Naive thymus-derived CD4-positive, alpha-beta T cell (primary cell): ENCODE measurements around the gene DPYSL4. TPM values are rescaled to one million over a fixed set of nuclear protein-coding genes. Genes with fewer than 3 reads are reported as not detected.
A peak's percentile ranks its signal among the peaks of the same experiment; 100 is the strongest.

Experiments used
- ATAC-seq: fragments of 150-1000 bp; cut with Tn5 transposase; 2 replicates; pipeline ENCODE4 v1.10.0; 2021; ENCODE audit warnings: mild to moderate bottlenecking, moderate library complexity
- CTCF ChIA-PET: fragments of 350-600 bp; sonication (Branson Sonifier 250); formaldehyde crosslinking; loops from one replicate; lab custom pipeline; 2021; ENCODE audit warnings: antibody characterized with exemption; lab: Charles Lee
- POLR2A ChIA-PET: fragments of 350-600 bp; sonication (Branson Sonifier 250); formaldehyde crosslinking; loops from one replicate; lab custom pipeline; 2021; ENCODE audit warnings: antibody characterized with exemption, inconsistent platforms; lab: Charles Lee
- DNase-seq, 9 donors: peaks; one replicate each; pipeline versions ENCODE4 v3.0.0 to v3.0.0-alpha.2; 2020 to 2022; ENCODE audit warnings: mixed read lengths in 1 of 9
- H3K27ac ChIP-seq: one replicate; pipeline ENCODE4 v1.7.0; 2013; ENCODE audit warnings: mild to moderate bottlenecking, low read depth, low read length, moderate library complexity
- H3K27me3 ChIP-seq, 2 donors: one replicate each; pipeline ENCODE4 v1.7.0; 2013; ENCODE audit warnings: low read length in 2 of 2, mild to moderate bottlenecking in 2 of 2, moderate library complexity in 2 of 2; ENCODE audit not compliant: control insufficient read depth in 2 of 2, insufficient read depth in 2 of 2
- H3K36me3 ChIP-seq, 3 experiments: 1 replicate in 2 of 3; 2 replicates in 1 of 3; pipeline ENCODE4 v1.7.0; 2013; ENCODE audit warnings: low read length in 3 of 3, mild to moderate bottlenecking in 3 of 3, moderate library complexity in 1 of 3; ENCODE audit not compliant: insufficient read depth in 3 of 3, control insufficient read depth in 2 of 3
- H3K4me1 ChIP-seq, 2 donors: one replicate each; pipeline ENCODE4 v1.7.0; 2013; ENCODE audit warnings: low read length in 2 of 2, mild to moderate bottlenecking in 2 of 2, moderate library complexity in 1 of 2; ENCODE audit not compliant: control insufficient read depth in 2 of 2, insufficient read depth in 2 of 2
- H3K4me3 ChIP-seq: 2 replicates; pipeline ENCODE4 v1.7.0; 2013; ENCODE audit warnings: mild to moderate bottlenecking, low read length
- H3K9me3 ChIP-seq, 3 experiments: 1 replicate in 2 of 3; 2 replicates in 1 of 3; pipeline ENCODE4 v1.7.0; 2013; ENCODE audit warnings: low read length in 3 of 3; ENCODE audit not compliant: control insufficient read depth in 2 of 3
- H3K27ac Mint-ChIP-seq, 9 donors: one replicate each; pipeline ENCODE4 v1.8.0; 2020 to 2022; ENCODE audit warnings: mixed read lengths in 9 of 9, mild to moderate bottlenecking in 8 of 9, moderate library complexity in 5 of 9, inconsistent platforms in 2 of 9
- H3K27me3 Mint-ChIP-seq, 5 donors: one replicate each; pipeline ENCODE4 v1.8.0; 2021 to 2022; ENCODE audit warnings: mixed read lengths in 5 of 5, mild to moderate bottlenecking in 1 of 5
- H3K36me3 Mint-ChIP-seq, 5 donors: one replicate each; pipeline ENCODE4 v1.8.0; 2020 to 2022; ENCODE audit warnings: mixed read lengths in 5 of 5, mild to moderate bottlenecking in 3 of 5, inconsistent platforms in 1 of 5
- H3K4me1 Mint-ChIP-seq, 7 donors: one replicate each; pipeline ENCODE4 v1.8.0; 2020 to 2022; ENCODE audit warnings: mixed read lengths in 7 of 7, mild to moderate bottlenecking in 3 of 7, inconsistent platforms in 1 of 7
- H3K4me3 Mint-ChIP-seq, 10 donors: one replicate each; pipeline ENCODE4 v1.8.0; 2020 to 2022; ENCODE audit warnings: mild to moderate bottlenecking in 10 of 10, mixed read lengths in 10 of 10, moderate library complexity in 6 of 10, inconsistent platforms in 2 of 10
- H3K9me3 Mint-ChIP-seq, 11 donors: one replicate each; pipeline ENCODE4 v1.8.0; 2020 to 2022; ENCODE audit warnings: mixed read lengths in 11 of 11, mild to moderate bottlenecking in 4 of 11, inconsistent platforms in 1 of 11, moderate library complexity in 1 of 11
- intact Hi-C, 2 donors: fragments of 100-400 bp; cut with micrococcal nuclease; formaldehyde crosslinking; loops; one replicate each; pipeline ENCODE4 v1.15.1; 2023
- polyA plus RNA-seq, 2 donors: library from polyadenylated mRNA; unstranded; fragments of 300-500 nt; fragmentation: Illumina TruSeq; gene quantifications; one replicate each; pipeline ENCODE4 v1.2.3, GENCODE V29; 2021
- total RNA-seq, 6 experiments: library from RNA in 5 of 6; stranded (reverse) in 5 of 6; gene quantifications; 1 replicate in 5 of 6; 2 replicates in 1 of 6; pipeline ENCODE4 v1.2.3 and lab custom pipeline; 2021 to 2026

DPYSL4 gene
- total and polyA plus RNA-seq, 7 experiments from 2014 or later = 0.35 to 60.0 (median 9.4) TPM

DNA sequence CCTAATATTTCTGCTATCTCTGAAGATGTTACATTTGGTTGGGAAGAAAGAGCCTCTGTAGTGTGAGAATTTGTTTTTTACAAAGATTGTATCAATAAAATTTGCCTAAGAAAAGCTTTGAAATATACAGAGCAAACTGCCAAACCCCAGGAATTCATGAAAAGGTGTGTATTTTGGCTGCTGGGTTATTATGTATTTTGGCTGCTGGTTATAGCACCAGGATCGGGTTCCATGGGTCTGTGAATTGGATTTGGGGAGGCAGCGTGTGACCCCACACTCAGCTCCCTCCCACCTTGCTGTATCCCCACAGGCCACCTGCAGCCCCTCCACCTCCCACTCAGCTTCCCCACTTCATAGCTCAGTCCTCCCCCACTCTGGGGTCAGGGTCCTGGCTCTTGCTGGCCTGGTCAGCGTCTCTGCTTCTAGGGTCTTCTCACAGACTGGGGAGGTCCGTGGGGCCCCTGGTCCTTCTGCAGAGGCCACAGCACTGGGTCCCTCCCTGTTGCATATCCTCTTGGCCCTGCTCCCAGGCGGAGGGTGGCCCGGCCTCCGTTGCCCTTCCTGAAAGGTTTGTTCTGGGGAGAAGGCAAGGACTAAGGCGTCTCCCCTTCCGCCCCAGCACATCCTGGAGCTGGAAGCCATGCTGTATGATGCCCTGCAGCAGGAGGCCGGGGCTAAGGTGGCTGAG lies 24.0 kb upstream of the DPYSL4 start:
- peak overlapping the region; percentile 81 to 99 (median 98) for H3K27ac Mint-ChIP-seq
- no peaks in the 10 kb centered on the region for H3K9me3 ChIP-seq
- no peak for ATAC-seq
- peaks cover 0 to 3% (median 0%) of the 10 kb centered on the region in 5 donors for H3K36me3 Mint-ChIP-seq
- POLR2A ChIA-PET = interaction anchor here (1.2 kb wide), 1 partner anchor 22 kb away, joined by 5 read pairs; no protein-coding TSS in a partner anchor
- H3K4me3 ChIP-seq = no peak overlapping the region
- no peak for DNase-seq
- peaks cover 0 to 11% (median 0%) of the 10 kb centered on the region in 11 donors for H3K9me3 Mint-ChIP-seq
- peak overlapping the region; percentile 25 to 90 (median 71) for H3K4me3 Mint-ChIP-seq
- no peaks in the 10 kb centered on the region for H3K27me3 ChIP-seq
- intact Hi-C loops = loop anchor here (1.0 to 5.0 kb wide), 5 partner anchors 23 to 375 kb away; partner anchors contain the start of gene INPP5A (in 2 of the 2)
- CTCF ChIA-PET = no interaction called here
- no peaks in the 10 kb centered on the region for H3K27me3 Mint-ChIP-seq
- peaks cover 23 to 36% of the 10 kb centered on the region in 2 donors for H3K4me1 ChIP-seq
- H3K4me1 Mint-ChIP-seq = peaks cover 20 to 60% (median 49%) of the 10 kb centered on the region in 7 donors
- H3K36me3 ChIP-seq = no peaks in the 10 kb centered on the region
- peak overlapping the region; percentile 80 for H3K27ac ChIP-seq

DNA sequence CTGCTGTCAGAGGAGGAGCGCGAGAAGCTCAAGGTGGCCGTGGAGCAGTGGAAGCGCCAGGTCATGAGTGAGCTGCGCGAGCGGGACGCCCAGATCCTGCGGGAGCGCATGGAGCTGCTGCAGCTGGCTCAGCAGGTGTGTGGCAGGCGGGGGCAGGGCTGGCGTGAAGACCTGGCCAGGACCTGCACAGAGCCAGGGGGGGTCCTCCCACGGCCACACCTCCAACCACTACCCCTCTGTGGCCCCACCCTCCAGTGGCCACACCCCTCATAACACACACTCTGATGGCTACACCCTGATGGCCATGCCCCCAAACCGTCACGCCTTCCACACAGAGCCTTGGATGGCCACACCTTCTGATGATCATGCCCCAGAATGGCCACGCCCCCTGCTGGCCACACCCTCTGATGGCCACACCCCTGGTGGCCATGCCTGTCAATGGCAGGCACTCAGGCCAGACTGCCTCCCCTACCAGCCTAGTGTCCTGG lies 23.4 kb upstream of the DPYSL4 start:
- Mint-ChIP-seq H3K27ac (peak overlapping the region in 8 of 9 donors; percentile 28 to 86 (median 73)), H3K4me1 (peaks cover 16 to 54% (median 43%) of the 10 kb centered on the region in 7 donors), H3K36me3 (peaks cover 0 to 3% (median 0%) of the 10 kb centered on the region in 5 donors), H3K27me3 (no peaks in the 10 kb centered on the region), H3K4me3 (peak overlapping the region in 2 of 10 donors; percentile 30 to 64), H3K9me3 (peaks cover 0 to 11% (median 0%) of the 10 kb centered on the region in 11 donors)
- Histone ChIP-seq H3K27ac (peak overlapping the region; percentile 80), H3K9me3 (no peaks in the 10 kb centered on the region), H3K4me3 (no peak overlapping the region), H3K36me3 (no peaks in the 10 kb centered on the region), H3K27me3 (no peaks in the 10 kb centered on the region), H3K4me1 (peaks cover 23 to 33% of the 10 kb centered on the region in 2 donors)
- ChIA-PET POLR2A (no interaction called here), CTCF (no interaction called here)
- peak in 4 of 9 donors; percentile 25 to 70 (median 43) for DNase-seq
- peak; percentile 55 for ATAC-seq
- intact Hi-C loops = loop anchor here in 1 of 2 donors (2.0 to 5.0 kb wide), 2 partner anchors 167 to 374 kb away; partner anchors contain the start of gene INPP5A

DNA sequence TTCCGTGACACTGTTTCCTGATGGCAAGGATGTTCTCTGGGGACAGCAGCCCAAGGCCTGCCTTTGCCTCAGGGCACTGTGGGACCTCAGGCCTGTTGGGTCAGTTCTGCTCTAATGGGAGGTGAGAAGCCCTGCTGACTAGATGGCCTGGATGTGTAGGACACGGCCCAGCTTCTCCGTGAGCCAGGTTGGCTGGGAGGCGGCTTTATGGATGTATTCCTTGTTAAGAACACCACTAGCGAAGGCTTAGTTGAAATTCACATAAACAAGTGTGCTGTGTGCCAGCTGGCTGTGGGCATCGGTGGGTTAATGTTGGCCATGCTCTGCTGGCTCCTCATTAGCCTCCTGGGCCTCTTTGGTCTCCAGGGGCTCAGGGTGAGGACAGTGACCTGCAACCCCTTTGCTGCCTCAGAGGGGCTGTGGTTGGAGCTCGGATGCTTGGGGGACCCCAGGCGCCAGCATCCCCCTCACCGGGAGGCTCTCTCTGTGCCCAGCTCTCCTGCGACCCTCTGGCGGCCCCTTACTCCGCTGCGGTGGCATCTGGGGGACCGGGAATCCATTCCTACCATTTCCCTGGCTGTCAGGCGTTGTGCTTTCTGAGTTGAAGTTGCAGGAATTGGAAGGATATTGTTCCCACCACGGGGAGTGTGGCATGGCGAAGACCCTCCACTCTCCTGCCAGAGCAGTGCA lies 22.8 kb upstream of the DPYSL4 start:
- no peaks in the 10 kb centered on the region for H3K27me3 Mint-ChIP-seq
- POLR2A ChIA-PET = no interaction called here
- H3K27ac Mint-ChIP-seq = peak overlapping the region; percentile 28 to 86 (median 67)
- no peak overlapping the region for H3K4me3 ChIP-seq
- peaks cover 0 to 3% (median 0%) of the 10 kb centered on the region in 5 donors for H3K36me3 Mint-ChIP-seq
- peaks cover 0 to 10% (median 0%) of the 10 kb centered on the region in 11 donors for H3K9me3 Mint-ChIP-seq
- ATAC-seq (no peak), DNase-seq (no peak)
- peaks cover 15 to 50% (median 39%) of the 10 kb centered on the region in 7 donors for H3K4me1 Mint-ChIP-seq
- H3K36me3 ChIP-seq = no peaks in the 10 kb centered on the region
- CTCF ChIA-PET = no interaction called here
- no peaks in the 10 kb centered on the region for H3K27me3 ChIP-seq
- H3K9me3 ChIP-seq = no peaks in the 10 kb centered on the region
- no peak overlapping the region for H3K27ac ChIP-seq
- peak overlapping the region in 2 of 10 donors; percentile 30 to 64 for H3K4me3 Mint-ChIP-seq
- H3K4me1 ChIP-seq = peaks cover 21 to 30% of the 10 kb centered on the region in 2 donors
- intact Hi-C loops = loop anchor here in 1 of 2 donors (2.0 to 5.0 kb wide), 2 partner anchors 167 to 373 kb away; partner anchors contain the start of gene INPP5A

DNA sequence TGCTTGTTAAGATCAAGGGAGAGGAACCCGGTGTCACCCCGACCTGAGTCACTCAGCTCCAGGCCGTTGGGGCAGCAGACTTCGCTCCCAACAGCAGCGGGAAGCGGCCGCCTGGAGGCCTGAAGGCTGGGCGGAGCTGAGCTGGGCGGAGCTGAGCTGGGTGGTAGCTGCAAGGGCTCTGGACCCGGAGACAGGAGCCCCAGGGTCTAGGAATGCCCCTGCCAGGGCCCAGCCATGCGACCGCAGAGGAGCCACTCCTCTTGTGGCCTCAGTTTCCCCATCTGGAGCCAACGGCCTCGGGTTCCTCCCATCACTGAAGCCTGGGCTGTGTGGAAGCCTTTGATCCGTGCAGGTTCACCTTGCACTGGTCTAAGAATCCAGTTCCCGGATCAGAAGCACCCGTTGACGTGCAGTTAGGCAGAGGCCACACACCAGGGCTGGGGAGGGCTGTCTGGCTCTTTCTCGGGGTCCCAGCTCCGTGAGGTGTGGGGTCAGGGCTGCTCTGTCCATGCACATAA lies 21.9 kb upstream of the DPYSL4 start:
- Histone ChIP-seq H3K27me3 (no peaks in the 10 kb centered on the region), H3K27ac (no peak overlapping the region), H3K4me1 (peaks cover 14 to 22% of the 10 kb centered on the region in 2 donors), H3K9me3 (no peaks in the 10 kb centered on the region), H3K36me3 (no peaks in the 10 kb centered on the region), H3K4me3 (no peak overlapping the region)
- POLR2A ChIA-PET = no interaction called here
- no peaks in the 10 kb centered on the region for H3K27me3 Mint-ChIP-seq
- H3K4me1 Mint-ChIP-seq = peaks cover 15 to 41% (median 33%) of the 10 kb centered on the region in 7 donors
- no peak for ATAC-seq
- CTCF ChIA-PET = no interaction called here
- DNase-seq = no peak
- H3K36me3 Mint-ChIP-seq = peaks cover 0 to 3% (median 0%) of the 10 kb centered on the region in 5 donors
- H3K4me3 Mint-ChIP-seq = no peak overlapping the region
- intact Hi-C loops = loop anchor here in 1 of 2 donors (5.0 kb wide), 1 partner anchor 372 kb away; the partner anchor contains the start of gene INPP5A
- peaks cover 0 to 4% (median 0%) of the 10 kb centered on the region in 11 donors for H3K9me3 Mint-ChIP-seq
- H3K27ac Mint-ChIP-seq = peak overlapping the region in 8 of 9 donors; percentile 7 to 80 (median 43)

DNA sequence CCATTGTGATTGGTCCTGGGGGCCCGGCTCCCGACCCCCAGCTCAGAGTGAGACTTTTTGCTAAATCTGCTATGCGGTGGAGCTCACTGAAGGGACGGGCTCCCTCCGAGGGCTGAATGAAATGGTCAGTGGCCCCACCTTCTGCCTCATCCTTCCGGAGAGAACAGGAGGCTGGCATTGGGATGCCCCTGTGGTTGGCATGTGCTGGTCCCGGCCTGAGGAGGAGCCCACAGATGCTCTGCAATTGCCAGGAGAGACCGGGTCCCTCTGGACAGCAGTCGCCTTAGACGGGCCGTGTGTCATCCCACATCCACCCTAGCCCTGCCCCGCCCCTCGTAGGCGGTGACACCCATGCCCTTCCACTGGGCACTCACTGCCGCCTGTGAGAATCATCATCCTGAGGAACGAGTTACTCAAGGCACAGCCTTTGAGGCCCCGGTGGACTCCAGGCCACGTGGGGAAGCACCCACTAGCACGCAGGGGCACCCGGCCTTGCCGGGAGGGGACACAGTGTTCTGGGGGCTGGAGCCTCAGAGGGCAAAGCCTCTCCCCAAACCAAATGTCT lies 21.2 kb upstream of the DPYSL4 start:
- no peaks in the 10 kb centered on the region for H3K36me3 ChIP-seq
- ChIA-PET POLR2A (no interaction called here), CTCF (no interaction called here)
- peaks cover 14 to 22% of the 10 kb centered on the region in 2 donors for H3K4me1 ChIP-seq
- H3K4me3 Mint-ChIP-seq = peak overlapping the region in 1 of 10 donors; percentile 12
- H3K27ac ChIP-seq = no peak overlapping the region
- H3K9me3 Mint-ChIP-seq = peaks cover 0 to 4% (median 0%) of the 10 kb centered on the region in 11 donors
- intact Hi-C loops = no loop called here
- H3K4me3 ChIP-seq = no peak overlapping the region
- DNase-seq (no peak), ATAC-seq (no peak)
- H3K9me3 ChIP-seq = no peaks in the 10 kb centered on the region
- no peaks in the 10 kb centered on the region for H3K27me3 Mint-ChIP-seq
- H3K36me3 Mint-ChIP-seq = peaks cover 0 to 3% (median 0%) of the 10 kb centered on the region in 5 donors
- H3K4me1 Mint-ChIP-seq = peaks cover 15 to 40% (median 31%) of the 10 kb centered on the region in 7 donors
- no peaks in the 10 kb centered on the region for H3K27me3 ChIP-seq
- no peak overlapping the region for H3K27ac Mint-ChIP-seq
